NCI-H446 (cell line): ENCODE results near the gene GNG7.
A peak's percentile ranks its signal among the peaks of the same experiment; 100 is the strongest.
"Not testable (repeated sequence)": the region's sequence is repeated elsewhere in the genome, so short reads cannot be mapped to it uniquely, and the experiment has no call there.

ENCODE experiments used
- DNase-seq, 2 experiments: peaks; one replicate each; lab custom pipeline; 2025; lab: John Stamatoyannopoulos, UW

The GNG7 gene

GRCh38 chr19:2550431-2551171 is 151.9 kb downstream of the GNG7 start:
- DNase-seq: peak in 1 of 2 experiments; percentile 65

- no peak for DNase-seq
Measured at GRCh38 chr19:2549701-2550191, 152.7 kb downstream of the GNG7 start.

- DNase-seq: no peak
Measured at GRCh38 chr19:2548966-2549365, 153.5 kb downstream of the GNG7 start.

GRCh38 chr19:2547721-2548120 is 154.8 kb downstream of the GNG7 start:
- DNase-seq: no peak

- DNase-seq: no peak
Measured at GRCh38 chr19:2547033-2547680, 155.3 kb downstream of the GNG7 start.

GRCh38 chr19:2546128-2547032 is 156.1 kb downstream of the GNG7 start:
- no peak for DNase-seq

- not testable (repeated sequence) for DNase-seq
Measured at GRCh38 chr19:2545416-2546127, 156.9 kb downstream of the GNG7 start.

- DNase-seq: no peak
Measured at GRCh38 chr19:2544576-2545415, 157.7 kb downstream of the GNG7 start.

GRCh38 chr19:2543463-2544442 is 158.7 kb downstream of the GNG7 start:
- peak; percentile 61 to 92 for DNase-seq

GRCh38 chr19:2543072-2543462 is 159.4 kb downstream of the GNG7 start:
- DNase-seq: not testable (repeated sequence)

GRCh38 chr19:2542341-2543069 is 160.0 kb downstream of the GNG7 start:
- no peak for DNase-seq

GRCh38 chr19:2540646-2541454 is 161.6 kb downstream of the GNG7 start:
- DNase-seq: peak in 1 of 2 experiments; percentile 78

GRCh38 chr19:2540251-2540645 is 162.2 kb downstream of the GNG7 start:
- DNase-seq: no peak

GRCh38 chr19:2538096-2538757 is 164.3 kb downstream of the GNG7 start:
- DNase-seq: no peak

GRCh38 chr19:2537584-2537983 is 164.9 kb downstream of the GNG7 start:
- DNase-seq: not testable (repeated sequence)

GRCh38 chr19:2536461-2536860 is 166.0 kb downstream of the GNG7 start:
- DNase-seq: no peak

- peak in 1 of 2 experiments; percentile 72 for DNase-seq
Measured at GRCh38 chr19:2534423-2535013, 168.0 kb downstream of the GNG7 start.
